Sciatic nerve (tissue), 2 donors: Measurements from ENCODE around the gene DGKA. TPM values are rescaled to one million over a fixed set of nuclear protein-coding genes. Genes with fewer than 3 reads are reported as not detected.

Experiments
- ATAC-seq: fragments of 200-7000 bp; cut with Tn5 transposase; one replicate; pipeline ENCODE4 v1.9.1; 2020; ENCODE audit warnings: mild to moderate bottlenecking, moderate library complexity
- DNase-seq: peaks from one replicate; pipeline ENCODE4 v3.0.0-alpha.2; 2020; ENCODE audit warnings: low spot score
- intact Hi-C: fragments of 100-400 bp; cut with DNase I; formaldehyde crosslinking; loops from one replicate; pipeline ENCODE4 v1.14.2; 2022
- total RNA-seq: library from RNA; stranded (reverse); fragmentation: NEBNext Ultra II Directional; extraction: Animal tissue kit (Norgen Biotek cat#: 25700); gene quantifications from one replicate; pipeline ENCODE4 v1.2.1, GENCODE V29; 2021
- donor health status: DM: no; HTN: no; CAD: no.
- donor health status: DM: no; HTN: no; CAD: no.

The DGKA gene
- total RNA-seq, 1 donor from 2014 or later = 31.8 TPM

GRCh38 chr12:55929306-55929791, 1.6 kb upstream of the DGKA start:
- DNase-seq (no peak), ATAC-seq (no peak)
- intact Hi-C loops = no loop called here

- intact Hi-C loops = loop anchor here (5.0 kb wide), 1 partner anchor 114 kb away; the partner anchor contains the start of genes ORMDL2 and SARNP
- ATAC-seq (no peak), DNase-seq (no peak)
These were observed 386 bp downstream of the DGKA start for GRCh38 chr12:55931317-55931779.

DNA sequence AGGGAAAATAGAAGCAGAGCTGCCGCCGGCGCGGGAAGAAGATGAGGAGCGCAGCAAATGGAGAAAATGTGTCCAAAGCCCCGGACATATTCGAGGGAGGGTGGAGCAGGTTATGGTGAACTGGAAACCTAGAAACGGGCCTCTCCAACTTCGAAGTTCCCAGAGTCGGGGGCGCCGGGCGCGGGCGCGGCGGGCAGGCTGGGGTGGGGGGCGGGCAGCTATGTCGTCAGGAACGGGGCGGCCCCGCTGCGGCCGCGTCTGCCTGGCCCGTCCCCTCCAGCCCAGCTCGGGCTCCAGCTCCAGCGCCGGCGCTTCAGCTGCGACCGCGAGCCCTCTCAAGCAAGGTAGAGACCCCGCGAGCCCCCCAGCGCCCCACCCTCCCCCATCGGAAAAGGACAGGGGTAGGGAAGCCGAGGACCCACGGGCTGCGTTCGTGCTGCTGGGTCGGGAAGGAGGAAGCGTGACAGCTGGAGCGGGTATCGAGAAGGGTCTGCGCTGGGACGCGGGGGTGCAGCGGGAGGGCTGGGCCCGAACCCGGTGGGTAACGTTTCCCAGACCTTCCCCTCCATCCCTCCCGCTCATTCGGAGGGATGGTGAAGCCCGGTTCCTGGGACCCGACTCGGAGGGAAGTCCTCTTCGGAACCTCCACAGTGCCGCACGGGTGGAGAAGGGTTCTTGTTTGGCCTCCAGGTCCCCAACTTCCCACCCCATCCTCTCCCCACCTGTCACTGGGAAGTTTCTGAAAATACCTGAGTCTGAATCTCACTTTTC, 1.0 kb downstream of the DGKA start:
- ATAC-seq (peak; percentile 67), DNase-seq (peak; percentile 81)
- intact Hi-C loops = loop anchor here (5.0 kb wide), 1 partner anchor 115 kb away; the partner anchor contains the start of genes ORMDL2 and SARNP

DNA sequence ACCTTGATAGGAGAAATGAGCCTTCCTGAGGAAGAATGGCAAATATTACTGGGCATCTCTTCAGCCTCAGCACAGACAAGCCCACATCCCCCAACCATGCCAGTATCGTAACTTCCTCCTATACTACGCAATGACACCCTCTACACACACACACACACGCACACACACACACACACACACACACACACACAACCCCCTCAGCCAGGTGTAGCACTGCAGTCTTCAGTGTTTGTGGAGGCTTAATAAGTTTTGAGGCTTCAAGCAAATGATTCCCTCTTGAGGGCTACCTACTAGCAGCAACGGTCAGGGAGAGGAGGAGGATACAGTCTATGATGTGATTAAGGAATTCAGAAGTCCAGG, 1.6 kb downstream of the DGKA start:
- no peak for DNase-seq
- intact Hi-C loops = loop anchor here (5.0 kb wide), 1 partner anchor 115 kb away; the partner anchor contains the start of genes ORMDL2 and SARNP

DNA sequence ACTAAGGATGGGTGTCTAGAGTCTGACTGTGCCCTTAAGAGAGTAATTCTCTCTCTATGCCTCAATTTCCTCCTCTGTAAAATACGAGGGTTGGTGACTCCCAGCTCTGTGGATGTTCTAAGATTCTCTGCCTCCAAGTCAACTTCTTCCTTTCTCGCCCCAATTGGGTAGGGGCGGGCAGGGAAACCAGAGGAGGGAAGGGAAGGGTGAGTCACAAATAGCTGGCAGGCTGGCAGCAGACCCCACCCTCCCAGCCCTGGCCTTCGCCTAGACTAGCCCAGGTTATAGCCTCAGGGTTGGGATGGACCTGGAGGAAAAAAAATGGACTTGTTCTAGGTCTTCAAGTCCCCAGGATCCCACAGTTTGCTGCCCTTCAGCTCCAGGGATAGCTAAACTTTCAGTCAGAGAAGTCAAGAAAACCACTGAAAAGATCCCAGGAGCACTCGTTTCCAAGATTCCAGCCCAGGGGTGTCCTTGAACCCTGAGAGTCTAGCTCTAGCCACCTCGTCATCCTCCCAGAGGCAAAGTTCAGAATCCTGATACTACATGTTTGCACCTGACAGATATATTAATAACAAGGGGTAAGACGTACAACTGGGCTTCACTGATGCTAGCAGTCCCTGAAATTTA, 2.3 kb downstream of the DGKA start:
- ATAC-seq = no peak
- intact Hi-C loops = loop anchor here (5.0 kb wide), 1 partner anchor 116 kb away; the partner anchor contains the start of genes ORMDL2 and SARNP
- no peak for DNase-seq

More for the DNA sequence above, 1.6 kb downstream of the DGKA start:
- ATAC-seq = peak; percentile 34

- no peak for ATAC-seq
- no peak for DNase-seq
- intact Hi-C loops = loop anchor here (5.0 kb wide), 1 partner anchor 117 kb away; the partner anchor contains the start of genes ORMDL2 and SARNP
These were observed 3.1 kb downstream of the DGKA start for GRCh38 chr12:55933799-55934742.

GRCh38 chr12:55934773-55935172, 3.8 kb downstream of the DGKA start:
- ATAC-seq = no peak
- intact Hi-C loops = loop anchor here (5.0 kb wide), 2 partner anchors 117 to 192 kb away; partner anchors contain the start of genes GDF11, ORMDL2 and SARNP
- no peak for DNase-seq

DNA sequence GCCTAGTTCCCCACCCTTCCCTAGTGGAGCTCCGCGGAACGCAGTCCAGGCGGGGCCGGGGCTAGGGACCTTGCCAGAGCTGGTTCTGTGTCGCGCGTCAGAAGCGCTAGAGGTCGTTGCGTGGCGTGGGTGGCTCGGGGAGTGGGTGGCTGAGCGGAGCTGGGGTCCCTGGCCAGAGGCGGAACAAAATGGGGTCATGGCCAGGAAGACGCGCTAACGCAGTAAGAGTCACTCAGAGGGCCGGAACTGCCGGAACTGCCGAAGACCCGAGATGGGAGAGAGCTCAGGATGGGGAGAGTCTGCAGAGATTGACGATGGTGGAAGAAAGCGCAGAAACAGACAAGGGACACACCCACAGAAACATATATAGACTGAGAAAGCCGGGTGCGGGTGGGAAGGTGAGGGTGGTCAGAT, 4.8 kb downstream of the DGKA start:
- intact Hi-C loops = loop anchor here (5.0 kb wide), 1 partner anchor 193 kb away; the partner anchor contains the start of gene GDF11
- DNase-seq = peak; percentile 75
- peak; percentile 50 for ATAC-seq

GRCh38 chr12:55937981-55938380, 7.0 kb downstream of the DGKA start:
- DNase-seq (no peak), ATAC-seq (no peak)
- intact Hi-C loops = loop anchor here (5.0 kb wide), 1 partner anchor 196 kb away; the partner anchor contains the start of gene GDF11

DNA sequence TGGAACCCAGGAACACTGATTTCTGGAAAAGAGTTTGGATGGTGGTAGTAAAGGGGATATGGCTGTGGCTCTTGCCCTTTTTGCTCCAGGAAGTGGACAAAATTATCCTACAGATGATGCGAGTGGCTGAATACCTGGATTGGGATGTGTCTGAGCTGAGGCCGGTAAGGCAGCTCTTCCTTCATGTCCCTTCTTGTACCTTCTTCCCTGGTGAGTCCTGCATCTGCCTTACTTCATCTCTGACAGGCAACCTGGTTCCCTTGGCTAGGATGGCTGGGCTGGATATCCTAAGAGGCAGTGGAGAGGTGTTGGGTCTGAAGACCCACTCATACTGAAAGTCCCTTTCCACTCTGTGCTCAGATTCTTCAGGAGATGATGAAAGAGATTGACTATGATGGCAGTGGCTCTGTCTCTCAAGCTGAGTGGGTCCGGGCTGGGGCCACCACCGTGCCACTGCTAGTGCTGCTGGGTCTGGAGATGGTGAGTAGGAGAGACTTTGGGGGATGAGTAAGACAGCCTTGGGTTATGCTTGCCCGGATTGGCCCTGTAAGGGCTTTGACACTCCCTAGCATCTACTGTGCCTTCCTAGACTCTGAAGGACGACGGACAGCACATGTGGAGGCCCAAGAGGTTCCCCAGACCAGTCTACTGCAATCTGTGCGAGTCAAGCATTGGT, 8.0 kb downstream of the DGKA start:
- ATAC-seq (no peak), DNase-seq (no peak)
- intact Hi-C loops = loop anchor here (5.0 kb wide), 1 partner anchor 197 kb away; the partner anchor contains the start of gene GDF11

GRCh38 chr12:55940065-55940732, 9.2 kb downstream of the DGKA start:
- intact Hi-C loops = no loop called here
- DNase-seq = peak; percentile 92
- ATAC-seq = peak; percentile 94

- ATAC-seq (no peak), DNase-seq (no peak)
- intact Hi-C loops = no loop called here
These were observed 11.1 kb downstream of the DGKA start for GRCh38 chr12:55942055-55942454.

GRCh38 chr12:55942577-55943136, 11.7 kb downstream of the DGKA start:
- no peak for DNase-seq
- ATAC-seq = no peak
- intact Hi-C loops = no loop called here

DNA sequence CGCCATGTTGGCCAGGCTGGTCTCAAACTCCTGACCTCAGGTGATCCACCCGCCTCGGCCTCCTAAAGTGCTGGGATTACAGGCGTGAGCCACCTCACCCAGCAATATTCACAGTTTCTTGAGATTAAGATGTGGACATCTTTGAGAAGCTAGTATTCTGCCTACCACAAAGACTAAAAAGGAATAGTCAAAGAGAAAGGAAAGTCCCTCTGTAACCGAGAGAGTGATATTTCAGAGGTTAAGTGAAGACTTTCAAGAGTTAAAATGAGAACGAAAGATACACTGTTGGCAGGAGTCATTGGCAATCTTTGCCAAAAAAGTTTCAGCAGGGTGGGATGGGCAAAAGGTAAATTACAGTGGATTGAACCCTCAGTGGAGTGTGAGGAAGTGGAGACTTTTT, 15.6 kb downstream of the DGKA start:
- intact Hi-C loops = no loop called here
- no peak for ATAC-seq
- no peak for DNase-seq

DNA sequence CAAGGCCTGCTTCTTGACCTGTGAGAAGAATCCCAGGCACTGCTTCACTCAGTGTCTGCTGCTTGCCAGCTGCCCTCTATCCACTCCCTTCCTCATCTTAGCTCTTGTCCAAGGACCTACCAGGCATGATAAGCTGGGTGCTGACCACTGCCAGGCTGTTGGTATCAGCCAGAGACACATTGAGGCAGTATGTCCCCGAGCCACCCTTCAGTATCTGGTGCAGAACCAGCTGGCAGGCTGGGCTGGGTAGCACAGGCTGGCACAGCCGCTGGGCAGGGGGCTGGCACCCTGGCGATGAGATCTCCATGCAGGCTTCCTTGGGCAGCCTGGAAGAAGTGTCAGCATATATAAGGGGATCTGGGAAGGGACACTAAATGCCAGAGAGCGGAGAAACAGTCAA, 24.4 kb downstream of the DGKA start:
- ATAC-seq (no peak), DNase-seq (no peak)

GRCh38 chr12:55955800-55956508, 25.0 kb downstream of the DGKA start:
- DNase-seq (no peak), ATAC-seq (no peak)
- intact Hi-C loops = no loop called here

More for the DNA sequence above, 24.4 kb downstream of the DGKA start:
- intact Hi-C loops = no loop called here
